ENCODE measurements around the gene PGM5. TPM values are rescaled to one million over a fixed set of nuclear protein-coding genes. Genes with fewer than 3 reads are reported as not detected.

Gene PGM5
- total RNA-seq, 4 donors from 2014 or later: 13.3 to 44.0 (median 29.9) TPM

DNA sequence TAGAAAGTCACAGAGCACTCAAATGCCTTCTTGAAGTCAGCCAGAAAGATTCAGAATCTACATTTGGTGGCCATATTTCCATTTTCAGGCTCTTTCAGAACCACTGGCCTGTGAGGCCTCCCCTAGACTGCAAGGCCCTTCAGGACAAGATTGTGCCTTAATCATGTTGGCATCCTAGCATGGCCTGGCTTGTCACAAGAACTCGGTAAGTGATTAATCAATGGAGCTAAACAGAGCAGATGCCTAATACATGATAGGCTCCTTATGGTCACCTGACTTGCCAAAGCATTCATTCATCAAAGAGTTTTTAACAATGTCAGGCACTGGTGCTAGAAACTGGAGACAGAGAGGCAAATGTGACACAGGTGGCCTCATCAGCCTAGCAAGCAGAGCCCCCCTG, 70.3 kb downstream of the PGM5 start:
- no peak for DNase-seq
- no peak for ATAC-seq
- TF ChIP-seq, protein P1, sequence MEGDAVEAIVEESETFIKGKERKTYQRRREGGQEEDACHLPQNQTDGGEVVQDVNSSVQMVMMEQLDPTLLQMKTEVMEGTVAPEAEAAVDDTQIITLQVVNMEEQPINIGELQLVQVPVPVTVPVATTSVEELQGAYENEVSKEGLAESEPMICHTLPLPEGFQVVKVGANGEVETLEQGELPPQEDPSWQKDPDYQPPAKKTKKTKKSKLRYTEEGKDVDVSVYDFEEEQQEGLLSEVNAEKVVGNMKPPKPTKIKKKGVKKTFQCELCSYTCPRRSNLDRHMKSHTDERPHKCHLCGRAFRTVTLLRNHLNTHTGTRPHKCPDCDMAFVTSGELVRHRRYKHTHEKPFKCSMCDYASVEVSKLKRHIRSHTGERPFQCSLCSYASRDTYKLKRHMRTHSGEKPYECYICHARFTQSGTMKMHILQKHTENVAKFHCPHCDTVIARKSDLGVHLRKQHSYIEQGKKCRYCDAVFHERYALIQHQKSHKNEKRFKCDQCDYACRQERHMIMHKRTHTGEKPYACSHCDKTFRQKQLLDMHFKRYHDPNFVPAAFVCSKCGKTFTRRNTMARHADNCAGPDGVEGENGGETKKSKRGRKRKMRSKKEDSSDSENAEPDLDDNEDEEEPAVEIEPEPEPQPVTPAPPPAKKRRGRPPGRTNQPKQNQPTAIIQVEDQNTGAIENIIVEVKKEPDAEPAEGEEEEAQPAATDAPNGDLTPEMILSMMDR (IDR thresholded peaks at IDR 0.05 in 4 of 5, conservative IDR thresholded peaks at IDR 0.05 in 1 of 5): no peak
- no peak for TF ChIP-seq POLR2A (IDR thresholded peaks at IDR 0.05)
- intact Hi-C loops (cut with DNase I; ENCODE audit: low total_unique reads) (no loop called here), in situ Hi-C loops (cut with MboI; ENCODE audit: low sequenced_read_pairs in 4 of 4) (no loop called here)
- H3K27me3 ChIP-seq: no peaks in the 10 kb centered on the region
- no peaks in the 10 kb centered on the region for H3K9me3 ChIP-seq
- no peak overlapping the region for H3K4me3 ChIP-seq
- peaks cover 14 to 21% of the 10 kb centered on the region in 2 donors for H3K4me1 ChIP-seq
- no peak overlapping the region for H3K27ac ChIP-seq
- H3K36me3 ChIP-seq: no peaks in the 10 kb centered on the region

DNA sequence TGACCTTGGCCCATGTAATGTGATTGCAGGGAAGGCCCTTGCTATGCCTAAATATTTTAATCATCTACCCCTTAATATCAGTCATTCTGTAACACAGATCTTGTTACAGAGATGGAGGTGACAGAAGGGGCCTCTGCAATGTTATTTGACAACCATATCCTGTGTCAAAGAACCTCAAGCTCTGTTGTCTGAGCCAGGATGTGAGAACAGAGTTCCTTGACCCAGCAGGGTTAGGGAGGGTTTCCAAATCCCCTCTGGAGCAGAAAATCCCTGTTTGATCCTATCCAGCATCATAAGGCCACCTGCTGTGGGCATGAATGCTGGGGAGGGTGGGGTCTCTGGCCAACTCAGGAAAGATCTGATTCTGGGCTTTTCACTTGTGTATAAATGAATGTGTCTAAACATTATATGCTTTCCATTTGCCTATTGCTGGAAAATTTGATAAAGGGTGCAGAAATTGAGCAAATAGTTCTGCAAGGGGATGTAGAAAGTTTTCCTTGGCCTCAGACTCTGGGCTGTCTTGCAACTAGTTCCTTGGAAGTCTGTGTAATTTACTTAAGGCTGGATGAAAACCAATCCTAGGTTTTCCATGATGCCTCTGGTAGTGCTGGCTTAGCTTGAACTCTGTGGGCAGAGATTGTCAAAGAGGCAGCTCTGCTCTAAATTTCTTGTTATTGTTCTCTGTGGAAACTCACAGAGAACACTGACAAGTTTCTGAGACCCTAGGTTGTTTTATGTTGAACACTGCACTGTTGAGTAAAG, 71.0 kb downstream of the PGM5 start:
- H3K4me1 ChIP-seq: peaks cover 14 to 21% of the 10 kb centered on the region in 2 donors
- H3K27ac ChIP-seq: no peak overlapping the region
- H3K4me3 ChIP-seq: no peak overlapping the region
- intact Hi-C loops (cut with DNase I; ENCODE audit: low total_unique reads): no loop called here
- DNase-seq: no peak
- TF ChIP-seq, protein P1 (IDR thresholded peaks at IDR 0.05 in 4 of 5, conservative IDR thresholded peaks at IDR 0.05 in 1 of 5): no peak
- TF ChIP-seq POLR2A (IDR thresholded peaks at IDR 0.05): no peak
- in situ Hi-C loops (cut with MboI; ENCODE audit: low sequenced_read_pairs in 4 of 4): no loop called here
- no peaks in the 10 kb centered on the region for H3K27me3 ChIP-seq
- H3K36me3 ChIP-seq: no peaks in the 10 kb centered on the region
- no peaks in the 10 kb centered on the region for H3K9me3 ChIP-seq
- no peak for ATAC-seq

DNA sequence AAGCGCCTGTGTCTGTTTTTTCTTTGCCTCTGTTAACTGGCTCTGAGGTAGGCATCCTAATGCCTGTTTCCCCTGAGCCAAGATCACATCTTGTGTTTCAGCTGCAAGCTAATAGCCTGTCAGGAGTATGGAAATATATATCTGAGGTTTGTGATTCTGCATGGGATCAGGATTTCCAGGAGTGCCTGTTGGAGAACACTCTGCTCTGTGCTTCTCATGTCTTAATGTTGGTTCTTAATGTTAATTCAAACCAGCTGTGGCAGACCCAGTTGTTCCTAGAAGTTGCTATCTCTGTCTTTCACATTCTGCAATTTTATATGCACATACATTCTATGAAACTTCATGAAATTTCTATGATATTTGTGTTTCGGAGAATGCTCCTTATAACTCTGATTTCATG, 72.1 kb downstream of the PGM5 start:
- DNase-seq (no peak), ATAC-seq (no peak)
- intact Hi-C loops (cut with DNase I; ENCODE audit: low total_unique reads): no loop called here
- H3K4me3 ChIP-seq: no peak overlapping the region
- H3K9me3 ChIP-seq: no peaks in the 10 kb centered on the region
- no peak for TF ChIP-seq POLR2A (IDR thresholded peaks at IDR 0.05)
- TF ChIP-seq, protein P1 (IDR thresholded peaks at IDR 0.05 in 4 of 5, conservative IDR thresholded peaks at IDR 0.05 in 1 of 5): no peak
- in situ Hi-C loops (cut with MboI; ENCODE audit: low sequenced_read_pairs in 4 of 4): no loop called here
- H3K27ac ChIP-seq: no peak overlapping the region
- no peaks in the 10 kb centered on the region for H3K27me3 ChIP-seq
- peaks cover 14 to 21% of the 10 kb centered on the region in 2 donors for H3K4me1 ChIP-seq
- H3K36me3 ChIP-seq: no peaks in the 10 kb centered on the region

DNA sequence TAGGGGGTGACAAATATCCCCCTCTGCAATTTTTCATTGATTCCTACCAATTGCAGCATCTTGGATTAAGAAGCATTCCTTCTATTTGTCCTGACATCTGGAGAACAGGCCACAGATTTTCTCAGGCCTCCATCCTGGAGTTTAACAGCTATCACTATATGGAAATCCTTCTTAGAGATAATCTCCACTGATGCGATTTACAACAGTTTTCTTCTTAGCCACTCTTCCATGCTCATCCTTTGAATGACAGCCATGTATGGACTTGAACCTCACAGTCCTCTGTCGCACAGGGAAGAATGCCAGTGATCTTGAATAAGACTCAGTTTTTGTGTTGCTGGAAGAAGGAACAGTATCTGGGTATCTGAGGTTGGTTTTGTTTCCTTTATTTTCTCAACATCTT, 73.2 kb downstream of the PGM5 start:
- no peak for ATAC-seq
- in situ Hi-C loops (cut with MboI; ENCODE audit: low sequenced_read_pairs in 4 of 4): no loop called here
- Histone ChIP-seq H3K36me3 (no peaks in the 10 kb centered on the region), H3K4me1 (peaks cover 14 to 21% of the 10 kb centered on the region in 2 donors), H3K4me3 (no peak overlapping the region), H3K27me3 (no peaks in the 10 kb centered on the region), H3K27ac (no peak overlapping the region), H3K9me3 (no peaks in the 10 kb centered on the region)
- DNase-seq: no peak
- intact Hi-C loops (cut with DNase I; ENCODE audit: low total_unique reads): no loop called here
- TF ChIP-seq POLR2A (IDR thresholded peaks at IDR 0.05): no peak
- TF ChIP-seq, protein P1 (IDR thresholded peaks at IDR 0.05 in 4 of 5, conservative IDR thresholded peaks at IDR 0.05 in 1 of 5): no peak

All from gastrocnemius medialis (tissue), 4 donors.